A549 (cell line): ENCODE data around the gene MYO18B.

Experiments used
- EHMT2 ChIP-seq: fragments of 200-600 bp; sonication (generic); IDR thresholded peaks from 2 replicates; pipeline ENCODE4 v1.6.1; 2016; ENCODE audit warnings: antibody characterized with exemption, low read depth, mild to moderate bottlenecking, moderate library complexity
- EP300 ChIP-seq, 2 experiments: fragments of >200 bp; sonication (Bioruptor Twin); formaldehyde crosslinking; IDR thresholded peaks; 2 replicates in 1 of 2; 3 replicates in 1 of 2; pipeline ENCODE4 v1.6.1; 2016 to 2017
- FOSL2 ChIP-seq, 2 experiments: fragments of 450-650 bp in 1 of 2; fragments of >200 bp in 1 of 2; sonication (Bioruptor Twin) in 1 of 2; formaldehyde crosslinking; IDR thresholded peaks; 2 replicates each; pipeline versions ENCODE4 v1.5.0 to v1.6.1; 2016 to 2020; ENCODE audit warnings: mild to moderate bottlenecking in 1 of 2, moderate library complexity in 1 of 2
- HDAC2 ChIP-seq: fragments of 200-600 bp; sonication (generic); IDR thresholded peaks from 2 replicates; pipeline ENCODE4 v1.6.1; 2016
- HOXA7 ChIP-seq: fragments of 250-450 bp; sonication (Bioruptor Pico); IDR thresholded peaks from 2 replicates; pipeline ENCODE4 v1.5.0; 2020; ENCODE audit warnings: mild to moderate bottlenecking, moderate library complexity
- MYC ChIP-seq: IDR thresholded peaks from 2 replicates; pipeline ENCODE4 v1.6.1; 2012; ENCODE audit warnings: mild to moderate bottlenecking, inconsistent platforms, low read length, improper control_type of control experiment, borderline replicate concordance
- NR3C1 ChIP-seq: fragments of >200 bp; sonication (Bioruptor Twin); formaldehyde crosslinking; IDR thresholded peaks from 3 replicates; pipeline ENCODE4 v1.6.1; 2017
- POLR2A ChIP-seq: IDR thresholded peaks from 2 replicates; pipeline ENCODE4 v1.6.1; 2012; ENCODE audit warnings: mild to moderate bottlenecking, low read length
- SMC3 ChIP-seq: fragments of >200 bp; sonication (Bioruptor Twin); formaldehyde crosslinking; IDR thresholded peaks from 3 replicates; pipeline ENCODE4 v1.6.1; 2018; ENCODE audit warnings: inconsistent platforms
- ZFP36 ChIP-seq: fragments of 450-650 bp; IDR thresholded peaks from 2 replicates; pipeline ENCODE4 v1.6.1; 2014; ENCODE audit warnings: borderline replicate concordance; ENCODE audit not compliant: partially characterized antibody
- TF ChIP-seq, protein P1 (sequence below): fragments of >200 bp; sonication (Bioruptor Twin); formaldehyde crosslinking; IDR thresholded peaks from 3 replicates; pipeline ENCODE4 v1.5.1; 2016
- TF ChIP-seq, protein P2 (sequence below): fragments of 200-600 bp; sonication (generic); IDR thresholded peaks from 2 replicates; pipeline ENCODE4 v1.6.1; 2016; ENCODE audit warnings: antibody characterized with exemption, mild to moderate bottlenecking, moderate library complexity
- TF ChIP-seq, protein P3 (sequence below): IDR thresholded peaks from 2 replicates; pipeline ENCODE4 v1.6.1; 2012

DNA sequence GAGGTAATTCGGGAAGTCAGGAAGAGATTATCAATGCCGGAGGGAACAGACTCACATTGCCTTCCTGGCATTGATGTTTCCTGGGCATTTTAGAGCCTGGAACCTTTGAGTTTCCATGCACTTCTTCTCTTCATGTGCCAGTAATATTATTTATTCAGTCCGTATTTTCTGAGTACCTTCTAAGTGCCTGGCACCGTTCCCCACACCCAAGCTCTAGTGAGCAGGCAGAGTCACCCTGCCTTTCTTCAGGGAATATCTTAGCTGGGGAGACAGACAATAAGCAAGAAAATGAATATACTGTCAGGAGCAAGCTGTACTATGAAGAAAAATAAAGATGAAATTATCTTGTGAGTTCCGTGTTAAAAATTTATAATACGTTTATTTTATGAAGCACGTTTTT, 291.1 kb downstream of the MYO18B start:
- TF ChIP-seq, protein P1, sequence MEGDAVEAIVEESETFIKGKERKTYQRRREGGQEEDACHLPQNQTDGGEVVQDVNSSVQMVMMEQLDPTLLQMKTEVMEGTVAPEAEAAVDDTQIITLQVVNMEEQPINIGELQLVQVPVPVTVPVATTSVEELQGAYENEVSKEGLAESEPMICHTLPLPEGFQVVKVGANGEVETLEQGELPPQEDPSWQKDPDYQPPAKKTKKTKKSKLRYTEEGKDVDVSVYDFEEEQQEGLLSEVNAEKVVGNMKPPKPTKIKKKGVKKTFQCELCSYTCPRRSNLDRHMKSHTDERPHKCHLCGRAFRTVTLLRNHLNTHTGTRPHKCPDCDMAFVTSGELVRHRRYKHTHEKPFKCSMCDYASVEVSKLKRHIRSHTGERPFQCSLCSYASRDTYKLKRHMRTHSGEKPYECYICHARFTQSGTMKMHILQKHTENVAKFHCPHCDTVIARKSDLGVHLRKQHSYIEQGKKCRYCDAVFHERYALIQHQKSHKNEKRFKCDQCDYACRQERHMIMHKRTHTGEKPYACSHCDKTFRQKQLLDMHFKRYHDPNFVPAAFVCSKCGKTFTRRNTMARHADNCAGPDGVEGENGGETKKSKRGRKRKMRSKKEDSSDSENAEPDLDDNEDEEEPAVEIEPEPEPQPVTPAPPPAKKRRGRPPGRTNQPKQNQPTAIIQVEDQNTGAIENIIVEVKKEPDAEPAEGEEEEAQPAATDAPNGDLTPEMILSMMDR: no peak
- TF ChIP-seq EHMT2 (no peak), POLR2A (no peak), NR3C1 (no peak), MYC (no peak), ZFP36 (no peak), HDAC2 (no peak), HOXA7 (CRISPR knock-in tag) (no peak), EP300 (IDR thresholded peaks at IDR 0.05) (no peak), SMC3 (no peak), FOSL2 (IDR thresholded peaks at IDR 0.05) (no peak), FOSL2 (CRISPR knock-in tag; IDR thresholded peaks at IDR 0.05) (no peak)
- TF ChIP-seq, protein P2, sequence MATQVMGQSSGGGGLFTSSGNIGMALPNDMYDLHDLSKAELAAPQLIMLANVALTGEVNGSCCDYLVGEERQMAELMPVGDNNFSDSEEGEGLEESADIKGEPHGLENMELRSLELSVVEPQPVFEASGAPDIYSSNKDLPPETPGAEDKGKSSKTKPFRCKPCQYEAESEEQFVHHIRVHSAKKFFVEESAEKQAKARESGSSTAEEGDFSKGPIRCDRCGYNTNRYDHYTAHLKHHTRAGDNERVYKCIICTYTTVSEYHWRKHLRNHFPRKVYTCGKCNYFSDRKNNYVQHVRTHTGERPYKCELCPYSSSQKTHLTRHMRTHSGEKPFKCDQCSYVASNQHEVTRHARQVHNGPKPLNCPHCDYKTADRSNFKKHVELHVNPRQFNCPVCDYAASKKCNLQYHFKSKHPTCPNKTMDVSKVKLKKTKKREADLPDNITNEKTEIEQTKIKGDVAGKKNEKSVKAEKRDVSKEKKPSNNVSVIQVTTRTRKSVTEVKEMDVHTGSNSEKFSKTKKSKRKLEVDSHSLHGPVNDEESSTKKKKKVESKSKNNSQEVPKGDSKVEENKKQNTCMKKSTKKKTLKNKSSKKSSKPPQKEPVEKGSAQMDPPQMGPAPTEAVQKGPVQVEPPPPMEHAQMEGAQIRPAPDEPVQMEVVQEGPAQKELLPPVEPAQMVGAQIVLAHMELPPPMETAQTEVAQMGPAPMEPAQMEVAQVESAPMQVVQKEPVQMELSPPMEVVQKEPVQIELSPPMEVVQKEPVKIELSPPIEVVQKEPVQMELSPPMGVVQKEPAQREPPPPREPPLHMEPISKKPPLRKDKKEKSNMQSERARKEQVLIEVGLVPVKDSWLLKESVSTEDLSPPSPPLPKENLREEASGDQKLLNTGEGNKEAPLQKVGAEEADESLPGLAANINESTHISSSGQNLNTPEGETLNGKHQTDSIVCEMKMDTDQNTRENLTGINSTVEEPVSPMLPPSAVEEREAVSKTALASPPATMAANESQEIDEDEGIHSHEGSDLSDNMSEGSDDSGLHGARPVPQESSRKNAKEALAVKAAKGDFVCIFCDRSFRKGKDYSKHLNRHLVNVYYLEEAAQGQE: no peak
- TF ChIP-seq, protein P3, sequence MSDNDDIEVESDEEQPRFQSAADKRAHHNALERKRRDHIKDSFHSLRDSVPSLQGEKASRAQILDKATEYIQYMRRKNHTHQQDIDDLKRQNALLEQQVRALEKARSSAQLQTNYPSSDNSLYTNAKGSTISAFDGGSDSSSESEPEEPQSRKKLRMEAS: no peak
